HFF-Myc (cell line): ENCODE data around the gene PRKN.

ENCODE experiments used
- DNase-seq: peaks from one replicate; pipeline ENCODE4 v3.0.0-alpha.2; 2011; ENCODE audit warnings: low read depth; ENCODE audit errors: extremely low read depth
- H3K4me3 ChIP-seq: replicated peaks from 2 replicates; pipeline ENCODE4 v1.5.1; 2011; ENCODE audit warnings: low read depth, mild to moderate bottlenecking, control low read depth, low read length
- TF ChIP-seq, protein P1 (sequence below): IDR thresholded peaks from 2 replicates; pipeline ENCODE4 v1.5.1; 2012; ENCODE audit warnings: mild to moderate bottlenecking, low read depth, low read length, control low read depth; ENCODE audit errors: missing control alignments

The PRKN gene

DNA sequence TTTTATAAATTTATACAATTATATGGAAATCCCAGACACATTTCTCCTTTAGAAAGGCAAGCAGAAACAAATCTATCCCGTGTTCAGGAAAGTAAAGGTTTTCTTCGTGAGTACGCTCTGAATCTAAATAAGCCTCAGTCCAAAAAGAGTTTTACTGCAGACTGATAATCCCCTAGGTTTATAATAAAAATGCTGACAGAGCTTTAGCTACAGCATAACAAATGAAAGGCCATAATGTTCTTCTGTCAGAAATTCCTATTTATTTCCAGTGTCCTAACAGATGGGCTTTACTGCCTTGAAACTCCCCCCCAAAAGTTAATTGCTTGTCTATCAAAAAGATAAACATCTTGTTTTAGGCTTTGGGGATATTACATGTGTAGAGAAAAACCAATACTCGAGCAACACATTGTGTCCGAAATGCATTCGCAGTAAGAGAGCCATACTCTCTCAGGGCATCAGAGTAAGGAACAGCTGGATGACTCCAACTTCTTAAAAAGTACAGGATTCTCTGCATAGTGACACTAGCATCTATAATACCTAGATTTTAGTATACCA is 109.0 kb downstream of the PRKN start:
- no peak overlapping the region for H3K4me3 ChIP-seq
- DNase-seq = no peak
- TF ChIP-seq, protein P1, sequence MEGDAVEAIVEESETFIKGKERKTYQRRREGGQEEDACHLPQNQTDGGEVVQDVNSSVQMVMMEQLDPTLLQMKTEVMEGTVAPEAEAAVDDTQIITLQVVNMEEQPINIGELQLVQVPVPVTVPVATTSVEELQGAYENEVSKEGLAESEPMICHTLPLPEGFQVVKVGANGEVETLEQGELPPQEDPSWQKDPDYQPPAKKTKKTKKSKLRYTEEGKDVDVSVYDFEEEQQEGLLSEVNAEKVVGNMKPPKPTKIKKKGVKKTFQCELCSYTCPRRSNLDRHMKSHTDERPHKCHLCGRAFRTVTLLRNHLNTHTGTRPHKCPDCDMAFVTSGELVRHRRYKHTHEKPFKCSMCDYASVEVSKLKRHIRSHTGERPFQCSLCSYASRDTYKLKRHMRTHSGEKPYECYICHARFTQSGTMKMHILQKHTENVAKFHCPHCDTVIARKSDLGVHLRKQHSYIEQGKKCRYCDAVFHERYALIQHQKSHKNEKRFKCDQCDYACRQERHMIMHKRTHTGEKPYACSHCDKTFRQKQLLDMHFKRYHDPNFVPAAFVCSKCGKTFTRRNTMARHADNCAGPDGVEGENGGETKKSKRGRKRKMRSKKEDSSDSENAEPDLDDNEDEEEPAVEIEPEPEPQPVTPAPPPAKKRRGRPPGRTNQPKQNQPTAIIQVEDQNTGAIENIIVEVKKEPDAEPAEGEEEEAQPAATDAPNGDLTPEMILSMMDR = no peak

DNA sequence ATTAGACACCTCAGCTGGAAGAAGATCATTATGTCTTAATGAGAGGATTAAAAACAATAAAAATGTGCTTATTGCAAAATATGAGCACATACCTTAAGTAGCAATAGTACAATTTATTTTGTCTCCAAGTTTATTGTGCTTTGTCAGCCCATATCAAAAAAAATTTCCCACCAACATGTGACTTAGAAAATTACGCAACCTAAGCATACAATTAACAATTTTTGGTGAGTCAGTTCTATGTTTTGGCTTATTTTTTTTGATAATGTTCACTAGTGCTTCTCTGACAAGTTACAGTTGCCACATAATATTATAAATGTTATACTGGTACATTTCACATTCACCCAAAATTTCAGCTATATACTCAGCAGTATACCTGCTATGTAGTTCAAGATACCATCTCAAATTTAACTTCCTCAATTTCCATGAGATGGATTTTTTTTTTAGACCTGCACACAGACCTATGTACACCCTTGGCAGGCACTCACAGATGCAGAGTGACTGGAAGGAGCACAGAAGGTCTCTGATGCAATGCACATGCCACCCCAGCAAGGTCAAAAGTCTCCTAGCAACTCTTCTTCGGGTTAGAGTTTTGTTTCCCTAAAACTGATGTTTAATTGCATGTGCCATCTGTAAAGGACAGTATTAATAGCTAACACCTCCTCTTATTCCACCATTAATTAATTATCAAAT is 112.4 kb downstream of the PRKN start:
- no peak overlapping the region for H3K4me3 ChIP-seq
- DNase-seq = no peak
- TF ChIP-seq, protein P1 = no peak

- TF ChIP-seq, protein P1 = no peak
- DNase-seq = no peak
- no peak overlapping the region for H3K4me3 ChIP-seq
Observed at GRCh38 chr6:162613310-162613709, 114.3 kb downstream of the PRKN start.

DNA sequence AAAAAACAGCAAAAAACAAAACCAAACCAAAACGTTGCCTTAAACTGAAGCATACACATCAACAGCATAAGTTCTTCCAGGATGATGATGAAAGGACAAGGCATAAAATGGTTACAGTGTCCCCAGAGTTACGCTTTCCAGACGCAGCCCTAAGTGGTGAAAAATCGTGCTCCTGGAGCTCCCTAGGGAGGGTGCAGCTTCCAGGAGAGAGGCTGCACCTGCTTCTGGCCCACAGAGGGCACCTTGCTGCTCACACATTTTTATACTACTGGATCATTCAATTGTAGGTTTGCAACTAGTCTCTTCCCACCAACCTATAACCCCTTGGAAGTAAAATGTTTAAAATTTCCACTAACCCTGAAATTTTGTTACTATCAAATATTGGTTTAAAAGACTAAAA is 115.0 kb downstream of the PRKN start:
- H3K4me3 ChIP-seq = no peak overlapping the region
- no peak for DNase-seq
- TF ChIP-seq, protein P1 = no peak

DNA sequence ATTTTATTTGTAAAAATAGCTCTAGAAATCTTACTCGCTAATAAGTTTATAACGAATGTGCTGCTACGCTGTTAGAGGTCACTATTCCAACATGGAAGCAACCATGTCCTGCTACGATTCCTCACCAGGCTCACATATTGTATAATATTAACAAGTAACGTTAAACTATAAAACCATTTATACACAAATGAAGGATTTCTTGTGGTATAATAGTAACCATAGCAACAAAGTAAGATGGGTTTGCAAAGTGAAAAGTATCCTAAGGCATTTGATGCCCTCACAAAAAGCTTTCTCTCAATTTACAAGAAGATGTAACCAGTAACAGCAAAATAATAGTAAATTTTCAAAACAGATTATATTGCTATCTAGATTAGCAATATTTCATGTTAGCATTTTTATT is 117.2 kb downstream of the PRKN start:
- TF ChIP-seq, protein P1 = no peak
- no peak overlapping the region for H3K4me3 ChIP-seq
- no peak for DNase-seq

- no peak for DNase-seq
- TF ChIP-seq, protein P1 = no peak
Observed at GRCh38 chr6:162605881-162606280, 121.7 kb downstream of the PRKN start.

More at GRCh38 chr6:162605881-162606280, 121.7 kb downstream of the PRKN start:
- H3K4me3 ChIP-seq = no peak overlapping the region
